ENCODE data around the gene NR1D2. TPM values are rescaled to one million over a fixed set of nuclear protein-coding genes. Genes with fewer than 3 reads are reported as not detected.

The NR1D2 gene
- total and polyA plus RNA-seq, 2 of the 13 experiments (the other 11 are each of a cell fraction or from before 2014, with no cell fraction given): 5.3 to 8.1 TPM

DNA sequence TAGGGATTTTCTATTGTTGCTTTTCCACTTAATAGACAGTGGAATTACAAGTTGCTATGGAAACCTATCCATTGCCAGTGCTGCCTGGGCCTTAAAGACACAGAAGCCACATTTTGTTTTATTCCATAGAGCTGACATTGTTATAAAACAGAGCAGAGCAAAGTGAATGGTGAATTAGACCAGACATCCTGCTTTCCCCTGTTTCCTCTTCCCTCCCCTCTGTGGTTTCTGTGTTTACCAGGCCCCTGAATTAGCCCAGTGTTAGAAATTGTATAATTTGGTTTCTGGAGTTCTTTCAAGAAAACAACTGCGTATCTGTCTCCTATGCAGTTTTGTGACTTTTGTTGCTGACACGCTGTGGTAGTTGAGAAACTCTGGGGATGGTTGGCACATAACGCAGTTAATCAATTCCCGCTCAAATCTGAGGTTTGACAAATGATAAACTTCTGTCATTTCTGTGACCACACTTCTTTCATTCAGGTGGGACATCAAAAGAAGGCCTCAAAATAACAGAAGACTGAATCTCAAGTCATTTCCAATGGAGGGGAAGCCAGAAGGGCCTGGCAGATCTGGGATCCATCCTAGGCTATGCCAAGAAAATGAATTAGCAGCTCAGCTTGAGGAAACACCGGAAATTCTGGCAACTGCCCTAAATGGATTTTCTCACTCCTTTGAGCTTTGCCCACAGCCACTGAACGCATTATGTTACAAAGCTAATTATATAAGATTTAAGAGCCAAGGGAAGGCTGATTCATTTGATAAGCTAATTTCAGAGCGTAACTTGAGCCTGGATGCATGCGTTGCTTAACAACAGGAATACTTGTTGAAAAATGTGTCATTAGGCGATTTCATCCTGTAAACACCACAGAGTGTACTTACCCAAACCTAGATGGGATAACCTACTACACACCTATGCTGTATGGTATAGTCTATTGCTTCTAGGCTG, 46.9 kb downstream of the NR1D2 start:
- Histone ChIP-seq H4K20me1 (ENCODE audit: insufficient read depth, low read length) (no peaks in the 10 kb centered on the region), H3K79me2 (ENCODE audit: insufficient read depth, low read length) (no peaks in the 10 kb centered on the region), H3K27ac (ENCODE audit: extremely low read length, insufficient read depth, low read length) (no peak overlapping the region), H3K27me3 (ENCODE audit: control insufficient read depth in 1 of 2, insufficient read depth in 2 of 2, low read length in 2 of 2) (peaks cover 1 to 21% of the 10 kb centered on the region in 2 experiments; a peak in 2 of 5 replicates), H3K4me3 (replicated peaks in 1 of 3; ENCODE audit: insufficient read depth in 1 of 3, low read depth in 2 of 3, low read length in 3 of 3) (no peak overlapping the region), H3K9ac (ENCODE audit: insufficient read depth, low read depth, low read length) (no peak overlapping the region), H2AFZ (ENCODE audit: low read length) (no peak overlapping the region), H3K4me1 (ENCODE audit: insufficient read depth, low read length) (no peaks in the 10 kb centered on the region), H3K36me3 (replicated peaks in 1 of 2; ENCODE audit: control insufficient read depth in 1 of 2, insufficient read depth in 2 of 2, low read length in 2 of 2) (no peaks in the 10 kb centered on the region), H3K4me2 (ENCODE audit: low read depth, low read length) (no peak overlapping the region), H3K9me3 (ENCODE audit: low read length) (no peaks in the 10 kb centered on the region)
- ATAC-seq (no peak), DNase-seq (ENCODE audit: low spot score) (no peak), FAIRE-seq (no peak)
- 54% methylated on average over 9 of the region's 9 CpGs for WGBS (ENCODE audit: low lambda C conversion rate)
- CTCF ChIA-PET (ENCODE audit: low intra/inter-chr PET ratio, low total read pairs): no interaction called here
- POLR2A ChIA-PET: no interaction called here
- TF ChIP-seq ZNF737 (CRISPR knock-in tag; IDR thresholded peaks at IDR 0.05; ENCODE audit: borderline replicate concordance) (no peak), ZNF766 (CRISPR knock-in tag; IDR thresholded peaks at IDR 0.05; ENCODE audit: borderline replicate concordance) (no peak)
- in situ Hi-C loops (cut with HindIII; ENCODE audit: extremely low pct_ligation_motif_present, low pct_unique_long_range_greater_than_20kb) (loop anchor here (5.0 kb wide), 1 partner anchor 250 kb away; no protein-coding TSS in a partner anchor), intact Hi-C loops (cut with micrococcal nuclease; ENCODE audit: unreplicated experiment) (loop anchor here (10.0 kb wide), 2 partner anchors 107 to 593 kb away; no protein-coding TSS in a partner anchor)
- no TSS peak for BruUV-seq (replicated peaks)

DNA sequence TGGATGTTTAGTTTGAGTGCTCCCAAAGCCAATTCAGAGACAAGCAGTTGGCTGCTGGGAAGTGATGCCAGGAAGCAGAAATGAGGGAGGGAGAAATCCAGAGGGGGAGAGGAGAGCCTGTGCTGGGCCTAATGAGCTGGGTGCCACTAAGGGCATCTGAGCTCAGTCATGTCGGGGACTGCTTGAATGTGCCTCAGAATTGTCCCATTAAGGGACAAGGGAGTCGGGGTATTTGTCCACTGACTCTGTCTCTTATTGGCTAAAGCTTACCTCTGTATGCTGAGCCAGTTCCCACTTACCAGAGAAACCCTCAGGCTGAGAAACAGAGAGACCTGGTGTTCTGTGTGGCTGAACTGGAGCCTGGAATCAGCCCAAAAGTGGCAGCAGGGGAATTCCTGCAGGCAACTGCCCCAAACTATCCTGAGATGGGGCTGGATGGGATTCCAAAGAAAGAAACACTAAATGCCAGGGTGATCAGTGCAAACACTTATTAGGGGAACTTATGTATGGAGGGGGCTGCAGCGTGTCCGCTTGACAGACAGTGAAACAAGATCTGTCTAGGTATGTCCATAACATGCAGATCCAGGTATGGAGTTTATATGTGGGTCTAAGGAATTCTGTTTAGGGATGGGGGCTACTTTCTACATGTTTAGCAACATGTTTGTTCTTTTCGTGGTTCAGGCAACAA, 48.6 kb downstream of the NR1D2 start:
- FAIRE-seq (no peak), ATAC-seq (no peak), DNase-seq (ENCODE audit: low spot score) (no peak)
- in situ Hi-C loops (cut with HindIII; ENCODE audit: extremely low pct_ligation_motif_present, low pct_unique_long_range_greater_than_20kb) (loop anchor here (5.0 kb wide), 1 partner anchor 249 kb away; no protein-coding TSS in a partner anchor), intact Hi-C loops (cut with micrococcal nuclease; ENCODE audit: unreplicated experiment) (loop anchor here (10.0 kb wide), 2 partner anchors 109 to 591 kb away; no protein-coding TSS in a partner anchor)
- Histone ChIP-seq H3K4me1 (ENCODE audit: insufficient read depth, low read length) (no peaks in the 10 kb centered on the region), H3K4me2 (ENCODE audit: low read depth, low read length) (no peak overlapping the region), H3K36me3 (replicated peaks in 1 of 2; ENCODE audit: control insufficient read depth in 1 of 2, insufficient read depth in 2 of 2, low read length in 2 of 2) (no peaks in the 10 kb centered on the region), H2AFZ (ENCODE audit: low read length) (no peak overlapping the region), H3K4me3 (replicated peaks in 1 of 3; ENCODE audit: insufficient read depth in 1 of 3, low read depth in 2 of 3, low read length in 3 of 3) (no peak overlapping the region), H3K79me2 (ENCODE audit: insufficient read depth, low read length) (no peaks in the 10 kb centered on the region), H3K9me3 (ENCODE audit: low read length) (no peaks in the 10 kb centered on the region), H3K27ac (ENCODE audit: extremely low read length, insufficient read depth, low read length) (no peak overlapping the region), H4K20me1 (ENCODE audit: insufficient read depth, low read length) (no peaks in the 10 kb centered on the region), H3K9ac (ENCODE audit: insufficient read depth, low read depth, low read length) (no peak overlapping the region), H3K27me3 (ENCODE audit: control insufficient read depth in 1 of 2, insufficient read depth in 2 of 2, low read length in 2 of 2) (peaks cover 1 to 21% of the 10 kb centered on the region in 2 experiments; a peak in 2 of 5 replicates)
- TF ChIP-seq, protein P1, sequence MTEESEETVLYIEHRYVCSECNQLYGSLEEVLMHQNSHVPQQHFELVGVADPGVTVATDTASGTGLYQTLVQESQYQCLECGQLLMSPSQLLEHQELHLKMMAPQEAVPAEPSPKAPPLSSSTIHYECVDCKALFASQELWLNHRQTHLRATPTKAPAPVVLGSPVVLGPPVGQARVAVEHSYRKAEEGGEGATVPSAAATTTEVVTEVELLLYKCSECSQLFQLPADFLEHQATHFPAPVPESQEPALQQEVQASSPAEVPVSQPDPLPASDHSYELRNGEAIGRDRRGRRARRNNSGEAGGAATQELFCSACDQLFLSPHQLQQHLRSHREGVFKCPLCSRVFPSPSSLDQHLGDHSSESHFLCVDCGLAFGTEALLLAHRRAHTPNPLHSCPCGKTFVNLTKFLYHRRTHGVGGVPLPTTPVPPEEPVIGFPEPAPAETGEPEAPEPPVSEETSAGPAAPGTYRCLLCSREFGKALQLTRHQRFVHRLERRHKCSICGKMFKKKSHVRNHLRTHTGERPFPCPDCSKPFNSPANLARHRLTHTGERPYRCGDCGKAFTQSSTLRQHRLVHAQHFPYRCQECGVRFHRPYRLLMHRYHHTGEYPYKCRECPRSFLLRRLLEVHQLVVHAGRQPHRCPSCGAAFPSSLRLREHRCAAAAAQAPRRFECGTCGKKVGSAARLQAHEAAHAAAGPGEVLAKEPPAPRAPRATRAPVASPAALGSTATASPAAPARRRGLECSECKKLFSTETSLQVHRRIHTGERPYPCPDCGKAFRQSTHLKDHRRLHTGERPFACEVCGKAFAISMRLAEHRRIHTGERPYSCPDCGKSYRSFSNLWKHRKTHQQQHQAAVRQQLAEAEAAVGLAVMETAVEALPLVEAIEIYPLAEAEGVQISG (CRISPR knock-in tag; IDR thresholded peaks at IDR 0.05): no peak
- TF ChIP-seq DNMT1 (CRISPR knock-in tag; IDR thresholded peaks at IDR 0.05) (no peak), CHD4 (IDR thresholded peaks at IDR 0.05; ENCODE audit: borderline replicate concordance, low read length) (no peak), ZNF615 (CRISPR knock-in tag; IDR thresholded peaks at IDR 0.05; ENCODE audit: borderline replicate concordance) (no peak)
- TF ChIP-seq, protein P2, sequence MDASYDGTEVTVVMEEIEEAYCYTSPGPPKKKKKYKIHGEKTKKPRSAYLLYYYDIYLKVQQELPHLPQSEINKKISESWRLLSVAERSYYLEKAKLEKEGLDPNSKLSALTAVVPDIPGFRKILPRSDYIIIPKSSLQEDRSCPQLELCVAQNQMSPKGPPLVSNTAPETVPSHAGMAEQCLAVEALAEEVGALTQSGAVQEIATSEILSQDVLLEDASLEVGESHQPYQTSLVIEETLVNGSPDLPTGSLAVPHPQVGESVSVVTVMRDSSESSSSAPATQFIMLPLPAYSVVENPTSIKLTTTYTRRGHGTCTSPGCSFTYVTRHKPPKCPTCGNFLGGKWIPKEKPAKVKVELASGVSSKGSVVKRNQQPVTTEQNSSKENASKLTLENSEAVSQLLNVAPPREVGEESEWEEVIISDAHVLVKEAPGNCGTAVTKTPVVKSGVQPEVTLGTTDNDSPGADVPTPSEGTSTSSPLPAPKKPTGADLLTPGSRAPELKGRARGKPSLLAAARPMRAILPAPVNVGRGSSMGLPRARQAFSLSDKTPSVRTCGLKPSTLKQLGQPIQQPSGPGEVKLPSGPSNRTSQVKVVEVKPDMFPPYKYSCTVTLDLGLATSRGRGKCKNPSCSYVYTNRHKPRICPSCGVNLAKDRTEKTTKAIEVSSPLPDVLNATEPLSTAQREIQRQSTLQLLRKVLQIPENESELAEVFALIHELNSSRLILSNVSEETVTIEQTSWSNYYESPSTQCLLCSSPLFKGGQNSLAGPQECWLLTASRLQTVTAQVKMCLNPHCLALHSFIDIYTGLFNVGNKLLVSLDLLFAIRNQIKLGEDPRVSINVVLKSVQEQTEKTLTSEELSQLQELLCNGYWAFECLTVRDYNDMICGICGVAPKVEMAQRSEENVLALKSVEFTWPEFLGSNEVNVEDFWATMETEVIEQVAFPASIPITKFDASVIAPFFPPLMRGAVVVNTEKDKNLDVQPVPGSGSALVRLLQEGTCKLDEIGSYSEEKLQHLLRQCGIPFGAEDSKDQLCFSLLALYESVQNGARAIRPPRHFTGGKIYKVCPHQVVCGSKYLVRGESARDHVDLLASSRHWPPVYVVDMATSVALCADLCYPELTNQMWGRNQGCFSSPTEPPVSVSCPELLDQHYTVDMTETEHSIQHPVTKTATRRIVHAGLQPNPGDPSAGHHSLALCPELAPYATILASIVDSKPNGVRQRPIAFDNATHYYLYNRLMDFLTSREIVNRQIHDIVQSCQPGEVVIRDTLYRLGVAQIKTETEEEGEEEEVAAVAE (CRISPR knock-in tag; IDR thresholded peaks at IDR 0.05; ENCODE audit: borderline replicate concordance): no peak
- 30% methylated on average over 4 of the region's 5 CpGs for WGBS (ENCODE audit: low lambda C conversion rate)
- POLR2A ChIA-PET: no interaction called here
- CTCF ChIA-PET (ENCODE audit: low intra/inter-chr PET ratio, low total read pairs): no interaction called here
- BruUV-seq (replicated peaks): no TSS peak

Measured in HepG2 (cell line).